Smooth muscle cell (in vitro differentiated cells): ENCODE results near the gene BYSL. TPM values are rescaled to one million over a fixed set of nuclear protein-coding genes. Genes with fewer than 3 reads are reported as not detected.
A peak's percentile ranks its signal among the peaks of the same experiment; 100 is the strongest.

ENCODE experiments used
- DNase-seq: peaks from one replicate; lab custom pipeline; 2025; ENCODE audit not compliant: unreplicated experiment; lab: John Stamatoyannopoulos, UW
- H2AFZ ChIP-seq: fragments of 200-600 bp; sonication (generic); 2 replicates; pipeline ENCODE4 v1.6.0; 2016; ENCODE audit warnings: antibody characterized with exemption, low read depth, mild to moderate bottlenecking
- H3F3A ChIP-seq: fragments of 200-600 bp; sonication (generic); 2 replicates; pipeline ENCODE4 v1.6.0; 2017; ENCODE audit warnings: antibody characterized with exemption, low read depth
- H3K27ac ChIP-seq: fragments of 200-600 bp; sonication (generic); 2 replicates; pipeline ENCODE4 v1.5.1; 2016; ENCODE audit warnings: low read depth, mild to moderate bottlenecking
- H3K27me3 ChIP-seq: fragments of 200-600 bp; sonication (generic); 2 replicates; pipeline ENCODE4 v1.6.1; 2016; ENCODE audit warnings: low read depth, mild to moderate bottlenecking
- H3K36me3 ChIP-seq: fragments of 200-600 bp; sonication (generic); 2 replicates; pipeline ENCODE4 v1.5.1; 2016; ENCODE audit warnings: low read depth
- H3K4me1 ChIP-seq: fragments of 200-600 bp; sonication (generic); 2 replicates; pipeline ENCODE4 v1.5.1; 2016; ENCODE audit warnings: low read depth
- H3K4me2 ChIP-seq: fragments of 200-600 bp; sonication (generic); 2 replicates; pipeline ENCODE4 v1.6.0; 2016; ENCODE audit warnings: mild to moderate bottlenecking
- H3K4me3 ChIP-seq: fragments of 200-600 bp; sonication (generic); 2 replicates; pipeline ENCODE4 v1.5.1; 2016; ENCODE audit warnings: mild to moderate bottlenecking
- H3K79me2 ChIP-seq: fragments of 200-600 bp; sonication (generic); 2 replicates; pipeline ENCODE4 v1.6.0; 2016; ENCODE audit warnings: low read depth, mild to moderate bottlenecking
- H3K9ac ChIP-seq: fragments of 200-600 bp; sonication (generic); 2 replicates; pipeline ENCODE4 v1.6.0; 2016; ENCODE audit warnings: low read depth
- H3K9me3 ChIP-seq: fragments of 200-600 bp; sonication (generic); replicated peaks from 2 replicates; pipeline ENCODE4 v1.5.1; 2016; ENCODE audit warnings: low read depth
- H4K20me1 ChIP-seq: fragments of 200-600 bp; sonication (generic); 2 replicates; pipeline ENCODE4 v1.6.0; 2016; ENCODE audit warnings: low read depth
- WGBS: methylation state at CpG from one replicate; pipeline ENCODE4 v1.1.7; 2016; ENCODE audit warnings: low lambda C conversion rate; 5-methylcytosine and 5-hydroxymethylcytosine counted together
- polyA plus RNA-seq: library from polyadenylated mRNA; unstranded; fragments of >200 nt; fragmentation: Nextera tagmentation; extraction: Ambion mirVana; gene quantifications from 2 replicates; pipeline ENCODE4 v1.2.1, GENCODE V29; 2016
- total RNA-seq: library from RNA; depleted of rRNA; stranded (reverse); fragments of >200 nt; gene quantifications from 2 replicates; pipeline ENCODE4 v1.2.3, GENCODE V29; 2014
- TF ChIP-seq, protein P1 (sequence below): fragments of 200-600 bp; sonication (generic); IDR thresholded peaks from 2 replicates; pipeline ENCODE4 v1.5.1; 2017; ENCODE audit warnings: borderline replicate concordance, mild to moderate bottlenecking, antibody characterized with exemption; ENCODE audit not compliant: insufficient read depth, poor library complexity, severe bottlenecking

The BYSL gene
- total RNA-seq (10.8 and 11.4 TPM in 2 replicates), polyA plus RNA-seq (23.8 and 26.2 TPM in 2 replicates)

- peak within 1 kb of the TSS; percentile 99 for H3K9ac ChIP-seq
- H3K27ac ChIP-seq = peak within 1 kb of the TSS; percentile 99
- H3K27me3 ChIP-seq = no peaks in the 10 kb centered on the region
- peak within 1 kb of the TSS; percentile 81 for H3K4me3 ChIP-seq
- peak; percentile 98 for DNase-seq
- no peaks in the 10 kb centered on the region for H3K9me3 ChIP-seq
- H3K4me1 ChIP-seq = peaks cover 25% of the 10 kb centered on the region
- no peaks in the 10 kb centered on the region for H4K20me1 ChIP-seq
- TF ChIP-seq, protein P1, sequence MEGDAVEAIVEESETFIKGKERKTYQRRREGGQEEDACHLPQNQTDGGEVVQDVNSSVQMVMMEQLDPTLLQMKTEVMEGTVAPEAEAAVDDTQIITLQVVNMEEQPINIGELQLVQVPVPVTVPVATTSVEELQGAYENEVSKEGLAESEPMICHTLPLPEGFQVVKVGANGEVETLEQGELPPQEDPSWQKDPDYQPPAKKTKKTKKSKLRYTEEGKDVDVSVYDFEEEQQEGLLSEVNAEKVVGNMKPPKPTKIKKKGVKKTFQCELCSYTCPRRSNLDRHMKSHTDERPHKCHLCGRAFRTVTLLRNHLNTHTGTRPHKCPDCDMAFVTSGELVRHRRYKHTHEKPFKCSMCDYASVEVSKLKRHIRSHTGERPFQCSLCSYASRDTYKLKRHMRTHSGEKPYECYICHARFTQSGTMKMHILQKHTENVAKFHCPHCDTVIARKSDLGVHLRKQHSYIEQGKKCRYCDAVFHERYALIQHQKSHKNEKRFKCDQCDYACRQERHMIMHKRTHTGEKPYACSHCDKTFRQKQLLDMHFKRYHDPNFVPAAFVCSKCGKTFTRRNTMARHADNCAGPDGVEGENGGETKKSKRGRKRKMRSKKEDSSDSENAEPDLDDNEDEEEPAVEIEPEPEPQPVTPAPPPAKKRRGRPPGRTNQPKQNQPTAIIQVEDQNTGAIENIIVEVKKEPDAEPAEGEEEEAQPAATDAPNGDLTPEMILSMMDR = peak; percentile 97
- H2AFZ ChIP-seq = peak within 1 kb of the TSS; percentile 92
- peak within 1 kb of the TSS; percentile 97 for H3K4me2 ChIP-seq
- H3K36me3 ChIP-seq = no peaks in the 10 kb centered on the region
- 1% methylated on average over 51 of the region's 55 CpGs for WGBS
- H3K79me2 ChIP-seq = peaks cover 74% of the 10 kb centered on the region
- H3F3A ChIP-seq = no peaks in the 10 kb centered on the region
Measured at GRCh38 chr6:41920921-41921711, at the start of gene BYSL, which contains the start of gene MED20. TSS of gene BYSL (plus strand) at chr6:41921499. CDS start at chr6:41921563, 64 bp downstream. TSS of gene MED20 (minus strand) at chr6:41921139. CDS start at chr6:41921018, 121 bp downstream.

GRCh38 chr6:41871691-41872090, 49.6 kb upstream of the BYSL start:
- Histone ChIP-seq H3K27ac (no peak overlapping the region), H3K4me1 (peaks cover 5% of the 10 kb centered on the region), H3K79me2 (no peaks in the 10 kb centered on the region), H3K4me2 (no peak overlapping the region), H4K20me1 (no peaks in the 10 kb centered on the region), H3K9me3 (no peaks in the 10 kb centered on the region), H3K27me3 (no peaks in the 10 kb centered on the region), H3K9ac (no peak overlapping the region), H3K4me3 (no peak overlapping the region), H2AFZ (no peak overlapping the region), H3K36me3 (no peaks in the 10 kb centered on the region), H3F3A (no peaks in the 10 kb centered on the region)
- TF ChIP-seq, protein P1 = no peak
- no peak for DNase-seq
- 98% methylated on average over 2 of the region's 2 CpGs for WGBS

DNA sequence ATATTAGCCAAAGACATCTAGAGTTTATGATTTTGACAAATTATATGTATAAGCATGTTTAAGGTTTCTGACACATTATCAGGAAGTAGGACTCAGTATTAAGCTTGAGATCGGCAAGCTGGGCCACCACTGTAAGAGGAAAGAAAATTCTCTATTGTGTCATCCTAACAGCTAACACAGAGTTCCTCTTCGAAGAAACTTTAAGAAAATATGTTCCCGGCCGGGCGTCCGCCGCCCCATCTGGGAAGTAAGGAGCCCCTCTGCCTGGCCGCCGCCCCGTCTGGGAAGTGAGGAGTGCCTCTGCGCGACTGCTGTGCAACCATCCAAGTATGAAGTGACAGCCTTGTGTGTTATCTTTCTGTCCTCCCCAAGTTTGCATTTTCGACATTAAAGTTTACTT, 49.2 kb upstream of the BYSL start:
- Histone ChIP-seq H3K79me2 (no peaks in the 10 kb centered on the region), H3K27ac (no peak overlapping the region), H4K20me1 (no peaks in the 10 kb centered on the region), H3K36me3 (no peaks in the 10 kb centered on the region), H3K9ac (no peak overlapping the region), H3K9me3 (no peaks in the 10 kb centered on the region), H2AFZ (no peak overlapping the region), H3K4me3 (no peak overlapping the region), H3K4me2 (no peak overlapping the region), H3K27me3 (no peaks in the 10 kb centered on the region), H3F3A (no peaks in the 10 kb centered on the region), H3K4me1 (peaks cover 5% of the 10 kb centered on the region)
- TF ChIP-seq, protein P1 = no peak
- DNase-seq = no peak
- 96% methylated on average over 13 of the region's 13 CpGs for WGBS
